RWPE1 (cell line): Measurements from ENCODE around the gene RHBDL1.
A peak's percentile ranks its signal among the peaks of the same experiment; 100 is the strongest.

Experiments used
- CTCF ChIA-PET: fragments of 350-600 bp; sonication (Branson Sonifier 250); formaldehyde crosslinking; extraction: SDS; loops from one replicate; lab custom pipeline; 2021; lab: Yijun Ruan, JAX
- POLR2A ChIA-PET: fragments of 400-600 bp; formaldehyde crosslinking; extraction: SDS; loops from one replicate; lab custom pipeline; 2020; ENCODE audit warnings: antibody characterized with exemption; ENCODE audit not compliant: low non-redundant PET; lab: Yijun Ruan, JAX
- DNase-seq: peaks from one replicate; pipeline ENCODE4 v3.0.0; 2012; ENCODE audit warnings: low spot score
- H3K27ac ChIP-seq: fragments of 450-650 bp; 2 replicates; pipeline ENCODE4 v1.5.1; 2017
- CTCF ChIP-seq: fragments of 450-650 bp; conservative IDR thresholded peaks from 2 replicates; pipeline ENCODE4 v1.5.1; 2017; ENCODE audit warnings: low read depth, mild to moderate bottlenecking

The RHBDL1 gene

GRCh38 chr16:700684-701584, 25.5 kb downstream of the RHBDL1 start:
- TF ChIP-seq CTCF, result no peak
- CTCF ChIA-PET, result interaction anchor here (0.7 to 0.9 kb wide), 2 partner anchors 9 to 14 kb away, joined by 3 read pairs; no protein-coding TSS in a partner anchor
- POLR2A ChIA-PET, result no interaction called here
- H3K27ac ChIP-seq, result no peak overlapping the region
- no peak for DNase-seq

GRCh38 chr16:702341-702740, 26.9 kb downstream of the RHBDL1 start:
- no peak for TF ChIP-seq CTCF
- CTCF ChIA-PET, result no interaction called here
- no peak overlapping the region for H3K27ac ChIP-seq
- DNase-seq, result no peak
- POLR2A ChIA-PET, result interaction anchor here (1.3 kb wide), 1 partner anchor 11 kb away, joined by 5 read pairs; no protein-coding TSS in a partner anchor

GRCh38 chr16:703406-703805, 27.9 kb downstream of the RHBDL1 start:
- ChIA-PET POLR2A (interaction anchor here (0.6 to 1.3 kb wide), 2 partner anchors 10 to 109 kb away, joined by 3 to 5 read pairs; no protein-coding TSS in a partner anchor), CTCF (interaction anchor here (0.9 kb wide), 1 partner anchor 82 kb away, joined by 3 read pairs; no protein-coding TSS in a partner anchor)
- no peak for DNase-seq
- TF ChIP-seq CTCF, result no peak
- H3K27ac ChIP-seq, result no peak overlapping the region; the same call in 1 of the 2 replicates

GRCh38 chr16:704047-704446, 28.6 kb downstream of the RHBDL1 start:
- no peak for DNase-seq
- ChIA-PET POLR2A (interaction anchor here (0.6 kb wide), 1 partner anchor 110 kb away, joined by 3 read pairs; no protein-coding TSS in a partner anchor), CTCF (interaction anchor here (0.5 to 0.9 kb wide), 2 partner anchors 81 to 255 kb away, joined by 3 read pairs; no protein-coding TSS in a partner anchor)
- peak overlapping the region; percentile 87 for H3K27ac ChIP-seq
- TF ChIP-seq CTCF, result no peak

- CTCF ChIA-PET, result interaction anchor here (0.5 kb wide), 1 partner anchor 256 kb away, joined by 3 read pairs; no protein-coding TSS in a partner anchor
- peak overlapping the region; percentile 87 for H3K27ac ChIP-seq
- POLR2A ChIA-PET, result no interaction called here
- no peak for DNase-seq
- TF ChIP-seq CTCF, result no peak
These were observed 29.3 kb downstream of the RHBDL1 start for GRCh38 chr16:704552-705380.
